Natural killer cell treated with Interleukin-12 subunit alpha and Interleukin-12 subunit beta and Interleukin-15 and Interleukin-18, amount 100 ng/mL, for 72 hours (primary cell): ENCODE results near the gene AUH. TPM values are rescaled to one million over a fixed set of nuclear protein-coding genes. Genes with fewer than 3 reads are reported as not detected.

Experiments
- ATAC-seq, 2 donors: fragments of 150-1000 bp; cut with Tn5 transposase in 1 of 2; sonication (Bioruptor Pico), chemical (Tn5 transposase) in 1 of 2; 2 replicates each; pipeline ENCODE4 v1.10.0; 2021
- DNase-seq: peaks from one replicate; pipeline ENCODE4 v3.0.0; 2022; ENCODE audit warnings: low spot score
- H3K27ac Mint-ChIP-seq, 2 donors: 1 replicate in 1 of 2; 2 replicates in 1 of 2; pipeline ENCODE4 v1.8.0; 2022; ENCODE audit warnings: mixed read lengths in 2 of 2, mild to moderate bottlenecking in 1 of 2, moderate library complexity in 1 of 2
- H3K27me3 Mint-ChIP-seq, 2 donors: 1 replicate in 1 of 2; 2 replicates in 1 of 2; pipeline ENCODE4 v1.8.0; 2022; ENCODE audit warnings: mixed read lengths in 2 of 2
- H3K36me3 Mint-ChIP-seq: one replicate; pipeline ENCODE4 v1.8.0; 2022; ENCODE audit warnings: mixed read lengths
- H3K4me1 Mint-ChIP-seq, 2 donors: 1 replicate in 1 of 2; 2 replicates in 1 of 2; pipeline ENCODE4 v1.8.0; 2022; ENCODE audit warnings: low read depth in 2 of 2, mixed read lengths in 2 of 2, mild to moderate bottlenecking in 1 of 2
- H3K4me3 Mint-ChIP-seq: one replicate; pipeline ENCODE4 v1.8.0; 2022; ENCODE audit warnings: mixed read lengths
- H3K9me3 Mint-ChIP-seq: 2 replicates; pipeline ENCODE4 v1.8.0; 2022; ENCODE audit warnings: mixed read lengths
- total RNA-seq, 2 donors: library from RNA; stranded (reverse); gene quantifications; one replicate each; pipeline ENCODE4 v1.2.3, GENCODE V29; 2022

AUH gene
- 10 to 100 TPM; 19.4 to 25.2 TPM for total RNA-seq

- H3K4me3 Mint-ChIP-seq = peak within 1 kb of the TSS; percentile 89
- peaks cover 6% of the 10 kb centered on the region for H3K36me3 Mint-ChIP-seq
- DNase-seq (peak; percentile 93), ATAC-seq (peak; percentile 92 to 97)
- H3K4me1 Mint-ChIP-seq = peaks cover 49 to 50% of the 10 kb centered on the region in 2 donors
- no peaks in the 10 kb centered on the region for H3K27me3 Mint-ChIP-seq
- H3K27ac Mint-ChIP-seq = peak within 1 kb of the TSS; percentile 80 to 92
- no peaks in the 10 kb centered on the region for H3K9me3 Mint-ChIP-seq
Observed at GRCh38 chr9:91361291-91362050, at the start of gene AUH. AUH (minus strand) TSS chr9:91361918; CDS start chr9:91361889, 29 bp downstream.

GRCh38 chr9:91411096-91411771 lies 49.5 kb upstream of the AUH start:
- no peaks in the 10 kb centered on the region for H3K9me3 Mint-ChIP-seq
- peak overlapping the region; percentile 64 for H3K4me3 Mint-ChIP-seq
- H3K4me1 Mint-ChIP-seq = peaks cover 65 to 72% of the 10 kb centered on the region in 2 donors
- ATAC-seq (peak; percentile 53 to 61), DNase-seq (no peak)
- peak overlapping the region; percentile 70 to 88 for H3K27ac Mint-ChIP-seq
- H3K36me3 Mint-ChIP-seq = peaks cover 28% of the 10 kb centered on the region
- no peaks in the 10 kb centered on the region for H3K27me3 Mint-ChIP-seq

GRCh38 chr9:91410161-91410560 lies 48.4 kb upstream of the AUH start:
- Mint-ChIP-seq H3K9me3 (no peaks in the 10 kb centered on the region), H3K4me1 (peaks cover 56 to 61% of the 10 kb centered on the region in 2 donors), H3K27me3 (no peaks in the 10 kb centered on the region), H3K27ac (peak overlapping the region; percentile 70 to 88), H3K36me3 (peaks cover 28% of the 10 kb centered on the region), H3K4me3 (peak overlapping the region; percentile 64)
- no peak for DNase-seq
- no peak for ATAC-seq

- peaks cover 28% of the 10 kb centered on the region for H3K36me3 Mint-ChIP-seq
- no peaks in the 10 kb centered on the region for H3K9me3 Mint-ChIP-seq
- no peaks in the 10 kb centered on the region for H3K27me3 Mint-ChIP-seq
- DNase-seq (no peak), ATAC-seq (no peak)
- peaks cover 52 to 55% of the 10 kb centered on the region in 2 donors for H3K4me1 Mint-ChIP-seq
- peak overlapping the region in 1 of 2 donors; percentile 85 for H3K27ac Mint-ChIP-seq
- H3K4me3 Mint-ChIP-seq = no peak overlapping the region
Observed at GRCh38 chr9:91408475-91408874, 46.8 kb upstream of the AUH start.

- Mint-ChIP-seq H3K27ac (peak overlapping the region; percentile 65 to 85), H3K36me3 (peaks cover 29% of the 10 kb centered on the region), H3K4me1 (peaks cover 53 to 57% of the 10 kb centered on the region in 2 donors), H3K27me3 (no peaks in the 10 kb centered on the region), H3K9me3 (no peaks in the 10 kb centered on the region), H3K4me3 (peak overlapping the region; percentile 52)
- peak; percentile 78 for DNase-seq
- peak; percentile 82 to 90 for ATAC-seq
Observed at GRCh38 chr9:91407580-91408318, 46.0 kb upstream of the AUH start.

GRCh38 chr9:91405343-91406077 lies 43.8 kb upstream of the AUH start:
- H3K4me3 Mint-ChIP-seq = no peak overlapping the region
- H3K27ac Mint-ChIP-seq = peak overlapping the region in 1 of 2 donors; percentile 15
- H3K9me3 Mint-ChIP-seq = no peaks in the 10 kb centered on the region
- H3K36me3 Mint-ChIP-seq = peaks cover 25% of the 10 kb centered on the region
- H3K4me1 Mint-ChIP-seq = peaks cover 42 to 45% of the 10 kb centered on the region in 2 donors
- H3K27me3 Mint-ChIP-seq = no peaks in the 10 kb centered on the region
- no peak for DNase-seq
- ATAC-seq = no peak

- peaks cover 26 to 29% of the 10 kb centered on the region in 2 donors for H3K4me1 Mint-ChIP-seq
- H3K27me3 Mint-ChIP-seq = no peaks in the 10 kb centered on the region
Observed at GRCh38 chr9:91403665-91404543, 42.2 kb upstream of the AUH start.

GRCh38 chr9:91398926-91399325 lies 37.2 kb upstream of the AUH start:
- H3K36me3 Mint-ChIP-seq = peaks cover 6% of the 10 kb centered on the region
- no peak overlapping the region for H3K4me3 Mint-ChIP-seq
- peaks cover 17 to 25% of the 10 kb centered on the region in 2 donors for H3K4me1 Mint-ChIP-seq
- no peak for DNase-seq
- no peaks in the 10 kb centered on the region for H3K9me3 Mint-ChIP-seq
- peak overlapping the region in 1 of 2 donors; percentile 19 for H3K27ac Mint-ChIP-seq
- ATAC-seq = no peak
- no peaks in the 10 kb centered on the region for H3K27me3 Mint-ChIP-seq

More at GRCh38 chr9:91403665-91404543, 42.2 kb upstream of the AUH start:
- Mint-ChIP-seq H3K27ac (peak overlapping the region; percentile 15 to 33), H3K9me3 (no peaks in the 10 kb centered on the region), H3K36me3 (peaks cover 12% of the 10 kb centered on the region), H3K4me3 (no peak overlapping the region)
- DNase-seq = no peak
- ATAC-seq = no peak

GRCh38 chr9:91395553-91396471 lies 34.1 kb upstream of the AUH start:
- ATAC-seq (peak; percentile 60 to 65), DNase-seq (no peak)
- H3K27me3 Mint-ChIP-seq = no peaks in the 10 kb centered on the region
- peaks cover 10 to 19% of the 10 kb centered on the region in 2 donors for H3K4me1 Mint-ChIP-seq
- no peaks in the 10 kb centered on the region for H3K36me3 Mint-ChIP-seq
- H3K27ac Mint-ChIP-seq = peak overlapping the region; percentile 67 to 81
- H3K4me3 Mint-ChIP-seq = peak overlapping the region; percentile 84
- H3K9me3 Mint-ChIP-seq = no peaks in the 10 kb centered on the region

GRCh38 chr9:91395106-91395552 lies 33.4 kb upstream of the AUH start:
- Mint-ChIP-seq H3K27me3 (no peaks in the 10 kb centered on the region), H3K36me3 (no peaks in the 10 kb centered on the region), H3K4me3 (peak overlapping the region; percentile 84), H3K4me1 (peaks cover 10 to 19% of the 10 kb centered on the region in 2 donors), H3K27ac (peak overlapping the region; percentile 67 to 81), H3K9me3 (no peaks in the 10 kb centered on the region)
- ATAC-seq (peak; percentile 68 to 84), DNase-seq (no peak)

GRCh38 chr9:91393826-91394225 lies 32.1 kb upstream of the AUH start:
- Mint-ChIP-seq H3K36me3 (no peaks in the 10 kb centered on the region), H3K27ac (no peak overlapping the region), H3K9me3 (no peaks in the 10 kb centered on the region), H3K4me3 (no peak overlapping the region), H3K4me1 (peaks cover 10 to 19% of the 10 kb centered on the region in 2 donors), H3K27me3 (no peaks in the 10 kb centered on the region)
- ATAC-seq (no peak), DNase-seq (no peak)
